Ishikawa (cell line): ENCODE measurements around the gene SLC24A4.

Source experiments
- CREB1 ChIP-seq: IDR thresholded peaks from 2 replicates; pipeline ENCODE4 v1.6.1; 2012; ENCODE audit warnings: low read depth
- USF1 ChIP-seq: IDR thresholded peaks from 2 replicates; pipeline ENCODE4 v1.6.1; 2012
- YY1 ChIP-seq: IDR thresholded peaks from 2 replicates; pipeline ENCODE4 v1.6.1; 2012; ENCODE audit warnings: low read depth

- TF ChIP-seq USF1 (no peak), CREB1 (no peak), YY1 (no peak)
Observed at GRCh38 chr14:92481386-92481785, 158.4 kb downstream of the SLC24A4 start.
